GM12891 (cell line): ENCODE results near the gene ATXN7L1.

ENCODE experiments used
- POLR2A ChIP-seq: IDR thresholded peaks from 2 replicates; pipeline ENCODE4 v1.6.1; 2011; ENCODE audit warnings: low read depth, low read length, control low read depth
- POLR2AphosphoS5 ChIP-seq: IDR thresholded peaks from 2 replicates; pipeline ENCODE4 v1.6.1; 2011; ENCODE audit warnings: low read depth, low read length, control low read depth

- TF ChIP-seq POLR2AphosphoS5 (no peak), POLR2A (no peak)
Measured at GRCh38 chr7:105897999-105898398, 21.6 kb upstream of the ATXN7L1 start.
